Naive thymus-derived CD8-positive, alpha-beta T cell (primary cell): ENCODE results near the gene FZD7. TPM values are rescaled to one million over a fixed set of nuclear protein-coding genes. Genes with fewer than 3 reads are reported as not detected.
A peak's percentile ranks its signal among the peaks of the same experiment; 100 is the strongest.

Experiments used
- ATAC-seq, 2 donors: fragments of 150-1000 bp; cut with Tn5 transposase in 1 of 2; sonication (Bioruptor Pico), chemical (Tn5 transposase) in 1 of 2; 1 replicate in 1 of 2; 2 replicates in 1 of 2; pipeline ENCODE4 v1.10.0; 2021; ENCODE audit warnings: mild to moderate bottlenecking in 2 of 2, moderate library complexity in 2 of 2
- POLR2A ChIA-PET: fragments of 350-600 bp; sonication (Branson Sonifier 250); formaldehyde crosslinking; loops from one replicate; lab custom pipeline; 2021; ENCODE audit warnings: antibody characterized with exemption; lab: Charles Lee
- DNase-seq, 10 donors: peaks; one replicate each; pipeline versions ENCODE4 v3.0.0 to v3.0.0-alpha.2; 2020 to 2022
- H3K27ac Mint-ChIP-seq, 10 donors: one replicate each; pipeline ENCODE4 v1.8.0; 2020 to 2022; ENCODE audit warnings: mild to moderate bottlenecking in 10 of 10, mixed read lengths in 10 of 10, moderate library complexity in 4 of 10, inconsistent platforms in 1 of 10
- H3K27me3 Mint-ChIP-seq, 5 donors: one replicate each; pipeline ENCODE4 v1.8.0; 2021 to 2022; ENCODE audit warnings: mixed read lengths in 5 of 5
- H3K36me3 Mint-ChIP-seq, 3 donors: one replicate each; pipeline ENCODE4 v1.8.0; 2020 to 2022; ENCODE audit warnings: mixed read lengths in 3 of 3, mild to moderate bottlenecking in 2 of 3, inconsistent platforms in 1 of 3
- H3K4me1 Mint-ChIP-seq, 4 donors: one replicate each; pipeline ENCODE4 v1.8.0; 2021 to 2022; ENCODE audit warnings: mixed read lengths in 4 of 4
- H3K4me3 Mint-ChIP-seq, 10 donors: one replicate each; pipeline ENCODE4 v1.8.0; 2020 to 2022; ENCODE audit warnings: mild to moderate bottlenecking in 10 of 10, mixed read lengths in 10 of 10, moderate library complexity in 6 of 10, inconsistent platforms in 1 of 10
- H3K9me3 Mint-ChIP-seq, 9 donors: one replicate each; pipeline ENCODE4 v1.8.0; 2020 to 2022; ENCODE audit warnings: mixed read lengths in 9 of 9, mild to moderate bottlenecking in 3 of 9, inconsistent platforms in 1 of 9, moderate library complexity in 1 of 9
- polyA plus RNA-seq, 3 donors: library from polyadenylated mRNA; unstranded; fragments of 300-500 nt; fragmentation: Illumina TruSeq; gene quantifications; one replicate each; pipeline ENCODE4 v1.2.3, GENCODE V29; 2021
- total RNA-seq, 8 experiments: library from RNA in 2 of 8; stranded (reverse) in 2 of 8; gene quantifications; one replicate each; pipeline ENCODE4 v1.2.3 and lab custom pipeline; 2021 to 2026

The FZD7 gene
- total and polyA plus RNA-seq, 5 experiments from 2014 or later = 0.07 to 1.2 (median 0.94) TPM; not detected in 2

DNA sequence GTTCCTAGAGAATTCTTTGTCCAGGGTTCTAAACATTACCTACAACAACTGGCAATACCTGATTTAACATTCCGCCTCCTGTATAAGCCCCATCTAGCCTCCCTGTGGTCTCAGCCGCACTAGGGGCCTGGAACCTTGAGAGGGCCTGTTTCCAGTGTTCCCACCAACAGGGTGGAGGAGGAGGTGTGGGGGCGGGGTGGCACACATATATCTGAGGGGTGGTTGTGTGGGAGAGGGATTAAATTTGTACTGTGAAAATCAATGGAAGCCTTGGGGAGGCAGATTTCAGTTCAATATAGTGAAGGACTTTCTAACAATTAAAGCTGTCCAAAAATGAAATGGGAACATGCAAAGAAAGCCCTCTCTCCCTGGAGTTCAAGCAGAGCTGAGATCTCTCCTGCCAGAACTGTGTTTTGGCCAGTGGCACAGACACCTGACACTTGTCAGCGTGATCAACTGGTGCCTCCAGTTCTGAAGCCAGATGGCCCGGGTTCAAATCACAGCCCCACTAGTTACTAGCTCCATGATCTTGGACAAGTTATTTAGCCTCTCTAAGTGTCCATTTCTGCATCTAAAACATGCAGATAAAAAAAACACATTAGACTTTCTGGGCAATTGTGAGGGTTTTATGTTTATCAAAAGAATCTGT lies 17.0 kb upstream of the FZD7 start:
- ATAC-seq = no peak
- DNase-seq = no peak
- Mint-ChIP-seq H3K27ac (no peak overlapping the region), H3K9me3 (no peaks in the 10 kb centered on the region), H3K36me3 (no peaks in the 10 kb centered on the region), H3K4me3 (no peak overlapping the region), H3K27me3 (peaks cover 2 to 29% (median 11%) of the 10 kb centered on the region in 5 donors), H3K4me1 (no peaks in the 10 kb centered on the region)
- POLR2A ChIA-PET = no interaction called here

DNA sequence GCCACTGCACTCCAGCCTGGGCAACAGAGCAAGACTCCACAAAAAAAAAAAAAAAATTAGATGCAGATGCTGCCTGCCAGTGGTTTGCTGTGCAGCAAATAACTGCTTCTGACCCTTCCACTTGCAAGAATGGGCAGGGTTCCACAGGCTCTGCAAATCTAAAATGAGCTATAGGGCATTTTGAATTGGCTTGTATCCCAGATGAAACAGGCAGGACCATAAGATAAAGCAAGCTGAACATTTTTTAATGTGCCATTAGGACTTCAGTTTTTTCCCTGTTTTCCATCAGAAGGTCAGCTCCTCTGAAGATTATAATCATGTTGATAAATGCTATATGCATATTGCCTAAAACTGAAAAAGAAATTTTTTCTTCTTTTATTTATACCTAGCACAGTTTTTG lies 15.7 kb upstream of the FZD7 start:
- no peak overlapping the region for H3K27ac Mint-ChIP-seq
- H3K9me3 Mint-ChIP-seq = no peaks in the 10 kb centered on the region
- DNase-seq (no peak), ATAC-seq (no peak)
- no peaks in the 10 kb centered on the region for H3K36me3 Mint-ChIP-seq
- H3K27me3 Mint-ChIP-seq = peaks cover 0 to 20% (median 10%) of the 10 kb centered on the region in 5 donors
- no peaks in the 10 kb centered on the region for H3K4me1 Mint-ChIP-seq
- POLR2A ChIA-PET = no interaction called here
- no peak overlapping the region for H3K4me3 Mint-ChIP-seq

DNA sequence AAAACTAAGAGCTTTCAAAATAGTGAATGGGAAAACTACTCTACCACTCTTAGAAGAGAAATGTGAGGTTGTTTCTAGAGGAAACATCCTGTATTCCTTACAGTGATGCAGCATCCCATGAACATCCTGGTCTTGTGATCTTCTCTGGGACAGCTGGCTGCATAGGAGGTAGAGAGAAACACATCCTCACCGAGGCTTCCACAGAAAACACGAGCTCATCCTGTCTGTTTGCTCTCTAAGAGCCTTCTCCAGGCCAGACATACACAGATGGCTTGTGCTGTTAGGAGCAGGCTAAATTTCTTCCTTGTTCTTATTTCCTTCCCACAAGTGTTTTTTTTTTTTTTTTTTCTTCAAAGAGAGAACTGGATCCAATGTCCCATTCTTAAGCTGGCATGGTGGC lies 14.7 kb upstream of the FZD7 start:
- ATAC-seq (no peak), DNase-seq (no peak)
- POLR2A ChIA-PET = no interaction called here
- Mint-ChIP-seq H3K4me3 (no peak overlapping the region), H3K9me3 (no peaks in the 10 kb centered on the region), H3K36me3 (no peaks in the 10 kb centered on the region), H3K27me3 (peaks cover 0 to 16% (median 10%) of the 10 kb centered on the region in 5 donors), H3K27ac (no peak overlapping the region), H3K4me1 (no peaks in the 10 kb centered on the region)

DNA sequence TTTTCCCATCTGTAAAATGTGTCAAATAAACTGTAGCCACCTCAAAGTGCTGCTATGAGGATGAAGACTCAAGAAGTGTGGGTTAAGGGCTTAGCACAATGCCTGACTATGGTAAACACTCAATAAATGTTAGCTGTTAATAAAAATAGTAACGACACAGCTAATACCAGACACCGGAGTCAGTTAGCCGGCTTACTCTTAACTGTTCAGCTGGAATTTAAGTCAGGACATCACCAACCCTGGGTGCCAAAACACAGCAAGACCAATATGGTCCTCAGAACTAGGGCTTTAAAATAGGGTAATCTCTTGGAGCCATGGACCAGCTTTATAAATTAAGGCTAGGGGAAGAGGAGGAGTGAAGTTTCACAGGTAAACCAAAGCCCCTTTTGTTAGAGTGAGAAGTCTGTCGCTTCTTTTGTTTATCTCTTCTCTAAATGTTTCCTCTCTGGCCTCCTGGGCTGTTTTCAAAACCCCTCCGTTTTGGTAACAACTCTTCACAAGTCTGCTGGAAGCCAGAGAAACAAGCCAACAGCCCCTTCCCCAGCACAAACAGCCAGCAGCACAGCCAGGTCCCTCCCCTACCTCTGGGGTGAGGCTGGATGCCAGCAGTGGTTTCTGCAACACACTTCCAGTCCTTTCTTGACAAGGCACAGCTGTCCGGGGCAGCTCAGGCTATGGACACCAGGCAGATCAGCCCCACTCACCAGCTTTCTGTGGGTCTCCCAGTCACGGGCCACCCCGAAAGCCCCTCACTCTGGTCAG lies 13.8 kb upstream of the FZD7 start:
- Mint-ChIP-seq H3K36me3 (no peaks in the 10 kb centered on the region), H3K9me3 (no peaks in the 10 kb centered on the region)
- POLR2A ChIA-PET = no interaction called here

DNA sequence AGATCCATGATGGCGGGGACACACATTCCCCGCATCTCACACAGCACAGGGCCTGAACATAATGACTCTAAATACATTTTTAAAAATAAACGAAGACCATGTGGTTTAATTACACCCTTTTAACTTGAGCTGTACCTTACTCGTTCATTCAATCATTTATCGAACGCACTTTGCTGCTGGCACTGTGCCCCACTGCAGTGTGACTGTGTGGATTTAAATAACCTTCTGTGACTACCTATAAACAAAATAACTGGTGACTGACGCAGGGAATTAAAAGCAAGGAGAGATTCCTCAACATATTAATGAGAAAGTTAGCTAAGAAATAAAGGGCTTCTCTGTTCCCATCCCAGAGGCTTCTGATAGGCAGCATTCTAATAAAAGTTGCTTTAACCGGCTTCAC lies 10.9 kb upstream of the FZD7 start:
- no peak for ATAC-seq
- no peaks in the 10 kb centered on the region for H3K36me3 Mint-ChIP-seq
- no peaks in the 10 kb centered on the region for H3K9me3 Mint-ChIP-seq
- H3K27ac Mint-ChIP-seq = no peak overlapping the region
- no peaks in the 10 kb centered on the region for H3K4me1 Mint-ChIP-seq
- POLR2A ChIA-PET = no interaction called here
- H3K27me3 Mint-ChIP-seq = peaks cover 4 to 15% (median 8%) of the 10 kb centered on the region in 5 donors
- DNase-seq = no peak
- H3K4me3 Mint-ChIP-seq = no peak overlapping the region

More for the DNA sequence above, 13.8 kb upstream of the FZD7 start:
- Mint-ChIP-seq H3K27ac (no peak overlapping the region), H3K4me3 (no peak overlapping the region), H3K4me1 (no peaks in the 10 kb centered on the region), H3K27me3 (peaks cover under 1 to 10% (median 7%) of the 10 kb centered on the region in 5 donors)
- DNase-seq (no peak), ATAC-seq (no peak)

DNA sequence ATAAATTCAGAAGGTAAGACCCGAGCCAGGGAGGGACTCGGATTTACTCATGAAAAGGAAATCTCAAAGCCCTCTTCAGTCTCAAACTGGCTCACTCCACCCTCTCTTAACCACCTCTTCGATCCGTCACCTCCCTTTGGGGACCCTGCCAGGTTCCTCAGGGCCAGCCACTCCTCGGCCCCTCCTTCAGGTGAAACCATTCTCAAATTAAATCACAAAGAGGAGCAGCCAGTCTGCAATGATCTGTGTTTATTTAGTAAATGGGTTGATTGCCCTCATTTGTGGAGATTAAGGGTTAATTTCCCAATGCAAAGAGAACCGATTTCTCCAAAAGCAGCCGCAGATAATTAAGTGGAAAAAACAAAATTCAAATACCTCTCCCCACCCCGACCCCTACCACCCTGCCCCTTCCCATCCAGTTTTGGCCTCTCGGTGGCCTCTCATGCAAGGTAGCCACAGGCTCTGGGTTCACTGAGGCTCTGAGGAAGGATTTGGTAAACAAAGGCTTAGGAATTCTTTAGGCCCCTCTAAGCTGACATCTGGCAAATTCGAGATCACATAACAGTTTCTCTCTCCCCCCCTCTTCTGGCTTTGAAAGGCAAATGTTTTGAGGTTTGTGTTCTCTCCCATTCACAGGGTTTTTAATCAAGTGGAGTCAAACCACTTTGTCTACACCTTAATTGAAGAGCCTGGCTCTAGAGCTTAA lies 10.3 kb upstream of the FZD7 start:
- ATAC-seq = no peak
- H3K27ac Mint-ChIP-seq = no peak overlapping the region
- no peaks in the 10 kb centered on the region for H3K36me3 Mint-ChIP-seq
- no peak overlapping the region for H3K4me3 Mint-ChIP-seq
- H3K9me3 Mint-ChIP-seq = no peaks in the 10 kb centered on the region
- H3K27me3 Mint-ChIP-seq = peaks cover 4 to 15% (median 8%) of the 10 kb centered on the region in 5 donors
- H3K4me1 Mint-ChIP-seq = no peaks in the 10 kb centered on the region
- POLR2A ChIA-PET = no interaction called here
- DNase-seq = no peak

DNA sequence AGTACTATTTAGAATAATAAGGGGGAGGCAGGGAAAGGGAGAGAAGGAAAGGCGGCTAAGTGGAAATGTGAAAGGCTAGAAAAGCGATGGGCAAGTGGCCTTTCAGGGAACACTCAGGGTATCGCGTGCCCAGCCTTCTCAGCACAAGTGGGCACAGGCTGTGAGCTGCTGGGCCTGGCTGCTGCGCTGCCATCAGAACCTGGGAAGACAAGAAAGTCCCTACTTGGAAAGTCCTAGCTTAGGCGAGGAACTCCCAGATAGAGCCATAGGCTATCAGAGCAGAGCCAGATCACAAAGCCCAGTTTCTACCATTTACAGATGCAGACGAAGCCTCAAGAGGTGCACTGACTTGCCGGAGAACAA lies 9.8 kb upstream of the FZD7 start:
- Mint-ChIP-seq H3K4me1 (no peaks in the 10 kb centered on the region), H3K9me3 (no peaks in the 10 kb centered on the region), H3K27ac (no peak overlapping the region), H3K27me3 (peaks cover 4 to 15% (median 8%) of the 10 kb centered on the region in 5 donors), H3K4me3 (no peak overlapping the region), H3K36me3 (no peaks in the 10 kb centered on the region)
- POLR2A ChIA-PET = no interaction called here
- DNase-seq (no peak), ATAC-seq (no peak)

DNA sequence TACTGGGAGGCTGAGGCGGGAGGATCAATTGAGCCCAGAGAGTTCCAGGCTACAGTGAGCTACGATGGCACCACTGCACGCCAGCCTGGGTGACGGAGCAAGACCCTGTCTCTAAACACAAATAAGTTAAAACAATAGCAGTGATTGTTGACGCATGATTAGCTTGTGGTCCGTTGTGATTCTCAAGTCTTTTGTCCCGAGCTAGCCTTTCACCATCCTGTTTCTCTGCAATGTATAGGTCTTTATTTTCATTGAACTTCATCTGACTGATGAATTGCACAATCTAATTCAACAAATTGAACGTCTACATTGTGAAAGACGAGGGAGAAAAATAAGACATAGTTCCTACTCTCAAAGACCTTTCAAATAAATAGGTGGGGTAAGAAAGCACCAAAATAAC lies 8.8 kb upstream of the FZD7 start:
- DNase-seq (no peak), ATAC-seq (no peak)
- no peaks in the 10 kb centered on the region for H3K9me3 Mint-ChIP-seq
- H3K36me3 Mint-ChIP-seq = no peaks in the 10 kb centered on the region
- no peak overlapping the region for H3K4me3 Mint-ChIP-seq
- H3K27ac Mint-ChIP-seq = no peak overlapping the region
- H3K4me1 Mint-ChIP-seq = no peaks in the 10 kb centered on the region
- POLR2A ChIA-PET = no interaction called here
- peaks cover 4 to 15% (median 5%) of the 10 kb centered on the region in 5 donors for H3K27me3 Mint-ChIP-seq

DNA sequence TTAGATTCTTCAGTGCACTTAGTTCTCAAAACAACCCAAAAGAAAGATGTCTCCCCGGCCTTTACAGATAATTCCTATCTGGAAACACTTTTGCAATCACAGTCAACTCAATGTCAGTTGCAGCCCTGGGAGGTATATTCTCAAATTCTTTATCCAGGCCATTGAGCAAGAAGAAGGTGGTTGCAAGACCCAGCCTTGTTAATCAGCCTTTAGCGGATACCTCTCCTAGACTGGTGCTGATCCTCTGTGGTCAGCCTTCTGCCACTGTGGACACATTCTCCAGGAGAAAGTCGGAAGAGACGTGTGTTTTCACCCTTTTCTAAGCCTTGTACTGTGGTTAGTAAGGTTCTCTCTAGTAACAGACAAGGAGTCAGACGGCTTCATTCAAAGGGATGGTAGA lies 7.8 kb upstream of the FZD7 start:
- Mint-ChIP-seq H3K27ac (no peak overlapping the region), H3K4me1 (no peaks in the 10 kb centered on the region), H3K27me3 (peaks cover 4 to 15% (median 5%) of the 10 kb centered on the region in 5 donors), H3K4me3 (no peak overlapping the region), H3K36me3 (no peaks in the 10 kb centered on the region), H3K9me3 (no peaks in the 10 kb centered on the region)
- no peak for ATAC-seq
- POLR2A ChIA-PET = no interaction called here
- no peak for DNase-seq

DNA sequence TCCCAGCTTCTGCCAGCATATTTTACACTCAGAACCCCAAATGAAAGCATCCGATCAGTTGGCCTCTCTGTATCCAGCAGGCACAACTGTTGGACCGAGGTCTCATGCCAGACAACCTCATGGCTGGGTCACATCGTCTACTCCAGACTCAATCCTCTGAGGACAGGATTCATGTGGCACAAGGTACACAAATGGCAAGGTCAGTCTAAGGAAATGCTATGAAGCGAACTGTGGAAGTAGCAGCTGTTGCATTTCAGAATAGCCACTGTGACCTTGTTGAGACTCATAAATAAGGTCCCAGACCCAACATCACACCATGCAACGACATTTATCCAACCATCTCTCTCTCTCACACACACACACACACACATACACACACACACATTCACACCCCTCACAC lies 7.1 kb upstream of the FZD7 start:
- POLR2A ChIA-PET = no interaction called here
- H3K36me3 Mint-ChIP-seq = no peaks in the 10 kb centered on the region
- H3K4me1 Mint-ChIP-seq = peaks cover 0 to under 1% (median under 1%) of the 10 kb centered on the region in 4 donors
- H3K4me3 Mint-ChIP-seq = peak overlapping the region in 1 of 10 donors; percentile 7
- H3K9me3 Mint-ChIP-seq = no peaks in the 10 kb centered on the region
- DNase-seq (no peak), ATAC-seq (no peak)
- no peak overlapping the region for H3K27ac Mint-ChIP-seq
- H3K27me3 Mint-ChIP-seq = peaks cover 4 to 15% (median 6%) of the 10 kb centered on the region in 5 donors

DNA sequence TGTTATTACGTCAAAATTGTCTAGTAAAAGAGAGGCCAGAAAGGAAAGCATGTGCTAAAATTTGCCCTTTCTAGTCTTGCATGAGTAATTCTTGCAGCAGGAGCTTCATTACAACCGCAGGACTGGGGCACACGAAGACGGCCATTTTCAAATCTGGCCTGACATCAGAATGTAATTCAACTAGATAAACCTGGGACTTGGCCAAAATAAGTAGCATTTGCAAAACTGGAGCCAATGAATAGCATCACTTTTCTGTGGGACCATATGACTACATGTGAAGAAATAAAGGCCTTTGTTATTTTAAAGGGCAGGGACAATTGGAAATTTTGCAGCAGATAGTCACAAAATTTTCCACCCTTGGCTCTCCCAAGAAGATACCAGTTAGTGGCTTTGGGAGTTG lies 3.0 kb upstream of the FZD7 start:
- H3K27me3 Mint-ChIP-seq = peaks cover 4 to 20% (median 10%) of the 10 kb centered on the region in 5 donors
- no peak overlapping the region for H3K27ac Mint-ChIP-seq
- no peaks in the 10 kb centered on the region for H3K36me3 Mint-ChIP-seq
- POLR2A ChIA-PET = no interaction called here
- H3K4me3 Mint-ChIP-seq = peak overlapping the region in 1 of 10 donors; percentile 50
- H3K4me1 Mint-ChIP-seq = peaks cover 9 to 16% (median 12%) of the 10 kb centered on the region in 4 donors
- no peak for DNase-seq
- no peak for ATAC-seq
- no peaks in the 10 kb centered on the region for H3K9me3 Mint-ChIP-seq

DNA sequence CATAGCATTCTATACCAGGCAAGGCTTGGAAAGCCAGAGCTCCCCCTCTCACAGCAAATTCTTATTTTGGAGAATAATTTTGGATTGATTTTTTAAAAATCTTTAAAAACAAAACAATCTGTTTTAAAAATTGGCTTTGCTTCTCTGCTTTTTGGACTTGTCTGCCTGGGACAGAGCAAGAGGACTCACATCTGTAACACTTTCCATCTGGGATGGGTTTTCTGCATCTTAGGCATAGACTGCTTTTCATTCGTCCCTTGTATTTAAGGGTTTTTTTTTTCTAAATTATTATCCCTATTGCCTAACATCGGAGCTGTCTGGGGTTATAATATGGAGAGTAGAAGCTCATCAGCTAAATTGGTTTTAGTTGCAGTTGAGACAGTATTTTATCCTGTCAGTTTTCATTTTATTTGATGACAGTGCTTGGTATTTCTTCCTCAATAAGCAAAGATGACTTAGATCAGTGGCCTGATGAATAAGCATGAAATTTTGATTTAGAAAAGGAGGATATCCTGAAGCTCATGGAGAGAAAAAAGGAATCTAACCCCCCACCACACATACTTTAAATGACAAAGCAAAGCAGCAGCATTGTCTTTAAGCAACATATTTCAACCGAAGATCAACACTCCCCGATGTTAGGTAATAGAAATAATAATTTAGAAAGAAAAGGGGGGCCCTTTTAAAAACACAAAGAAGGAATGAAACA lies 2.3 kb upstream of the FZD7 start:
- Mint-ChIP-seq H3K27ac (no peak overlapping the region), H3K4me3 (peak overlapping the region in 7 of 10 donors; percentile 61 to 99 (median 90)), H3K27me3 (peaks cover 2 to 13% (median 9%) of the 10 kb centered on the region in 5 donors), H3K36me3 (no peaks in the 10 kb centered on the region), H3K9me3 (no peaks in the 10 kb centered on the region), H3K4me1 (peaks cover 9 to 16% (median 12%) of the 10 kb centered on the region in 4 donors)
- ATAC-seq (no peak), DNase-seq (no peak)
- POLR2A ChIA-PET = interaction anchor here (0.6 kb wide), 1 partner anchor 80 kb away, joined by 3 read pairs; no protein-coding TSS in a partner anchor
